ENCODE results near the gene PLCD3. TPM values are rescaled to one million over a fixed set of nuclear protein-coding genes. Genes with fewer than 3 reads are reported as not detected.

The PLCD3 gene
- total and polyA plus RNA-seq, 2 of the 13 experiments (the other 11 are each of a cell fraction or from before 2014, with no cell fraction given): 11.3 to 39.1 TPM

DNA sequence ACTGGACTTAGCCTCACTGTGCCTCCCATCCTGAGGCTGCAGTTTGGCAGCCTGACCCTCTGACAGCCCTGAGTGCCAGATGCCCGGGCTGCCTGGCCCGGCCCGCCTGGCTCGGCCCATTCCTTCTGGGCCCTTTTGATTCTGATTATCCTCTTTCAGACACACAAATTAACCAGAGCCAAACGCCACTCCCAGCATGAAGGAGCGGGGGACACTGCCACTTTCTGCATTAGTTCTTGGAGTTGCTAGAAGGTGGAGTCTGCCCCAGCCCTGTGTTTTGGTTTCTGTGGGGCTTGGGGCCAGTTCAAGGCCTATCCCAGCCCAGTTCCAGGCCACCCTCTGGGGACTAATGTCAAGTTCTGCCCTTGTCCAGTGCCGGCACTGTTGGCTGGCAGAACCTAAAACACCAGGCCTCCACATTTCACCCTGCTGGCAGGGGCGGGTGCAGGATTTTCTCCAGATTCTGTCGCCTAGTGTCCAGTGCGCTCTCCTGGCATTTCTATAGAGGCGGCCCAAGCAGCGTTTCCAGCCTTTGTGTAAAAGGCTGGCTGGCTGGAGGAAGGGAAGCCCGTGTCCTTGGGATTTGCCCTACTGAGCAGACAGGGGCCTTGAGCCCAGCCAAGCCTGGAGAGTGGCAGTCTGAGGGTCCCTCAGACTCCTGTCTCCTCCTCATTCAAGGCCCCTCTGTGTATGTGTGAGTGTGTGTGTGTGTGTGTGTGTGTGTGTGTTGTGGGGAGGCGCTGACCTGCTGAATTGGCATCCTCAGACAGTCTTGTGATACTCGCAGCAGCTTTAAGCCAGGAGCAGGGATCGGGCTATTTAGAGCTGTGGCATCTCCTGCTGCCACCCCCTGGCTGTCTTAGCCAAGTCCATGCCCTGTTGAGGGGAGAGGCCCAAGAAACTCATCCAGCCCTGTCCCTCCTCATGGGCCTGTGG, 21.4 kb downstream of the PLCD3 start (continued):
- TF ChIP-seq, protein P1, sequence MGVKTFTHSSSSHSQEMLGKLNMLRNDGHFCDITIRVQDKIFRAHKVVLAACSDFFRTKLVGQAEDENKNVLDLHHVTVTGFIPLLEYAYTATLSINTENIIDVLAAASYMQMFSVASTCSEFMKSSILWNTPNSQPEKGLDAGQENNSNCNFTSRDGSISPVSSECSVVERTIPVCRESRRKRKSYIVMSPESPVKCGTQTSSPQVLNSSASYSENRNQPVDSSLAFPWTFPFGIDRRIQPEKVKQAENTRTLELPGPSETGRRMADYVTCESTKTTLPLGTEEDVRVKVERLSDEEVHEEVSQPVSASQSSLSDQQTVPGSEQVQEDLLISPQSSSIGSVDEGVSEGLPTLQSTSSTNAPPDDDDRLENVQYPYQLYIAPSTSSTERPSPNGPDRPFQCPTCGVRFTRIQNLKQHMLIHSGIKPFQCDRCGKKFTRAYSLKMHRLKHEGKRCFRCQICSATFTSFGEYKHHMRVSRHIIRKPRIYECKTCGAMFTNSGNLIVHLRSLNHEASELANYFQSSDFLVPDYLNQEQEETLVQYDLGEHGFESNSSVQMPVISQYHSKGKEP (CRISPR knock-in tag; IDR thresholded peaks at IDR 0.05): no peak
- TF ChIP-seq ZNF496 (CRISPR knock-in tag; IDR thresholded peaks at IDR 0.05; ENCODE audit: insufficient replicate concordance): no peak
- TF ChIP-seq AKAP8 (CRISPR knock-in tag; IDR thresholded peaks at IDR 0.05): no peak

DNA sequence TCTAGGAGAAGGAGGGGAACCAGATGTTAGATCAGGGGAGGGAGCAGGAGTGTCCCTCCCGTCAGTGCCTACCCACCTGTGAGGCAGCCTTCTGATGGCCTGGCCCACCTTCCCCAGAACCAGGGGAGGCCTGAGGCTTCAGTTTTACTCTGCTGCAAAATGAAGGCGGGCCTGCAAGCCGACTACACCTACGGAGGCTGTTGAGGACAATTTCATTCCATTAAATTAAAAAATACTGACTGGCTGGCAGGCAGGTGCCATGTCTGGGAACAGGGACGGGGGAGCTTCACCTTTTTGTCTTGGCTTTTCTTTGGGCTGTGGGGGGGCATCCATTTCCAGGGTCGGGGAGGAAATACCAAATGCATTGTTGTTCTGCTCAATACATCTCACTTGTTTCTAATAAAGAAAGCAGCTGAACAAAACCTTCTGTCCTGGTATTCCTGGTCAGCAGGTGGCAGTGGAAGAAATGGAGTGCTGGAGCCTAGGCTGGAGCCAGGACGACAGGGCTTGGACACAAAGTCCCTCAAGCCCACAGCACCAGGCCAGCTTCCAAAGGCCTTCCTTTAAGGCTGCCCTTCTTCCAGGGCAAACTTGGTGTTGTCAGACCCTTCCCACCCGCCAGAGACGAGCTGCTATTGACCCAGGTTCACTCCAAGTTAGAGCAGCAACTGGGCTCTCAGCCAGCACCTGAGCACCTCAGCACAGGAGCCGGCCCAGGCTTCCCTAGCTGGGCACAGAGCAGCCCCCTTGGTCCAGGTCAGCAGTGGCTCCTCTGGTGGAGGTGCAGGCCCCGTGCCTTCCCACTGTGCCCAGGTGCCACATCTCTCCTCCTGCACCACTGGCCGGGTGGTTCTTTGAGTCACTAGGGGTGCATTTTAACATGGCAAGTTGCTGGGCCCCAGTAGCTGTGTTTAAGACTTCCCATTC, 23.5 kb downstream of the PLCD3 start:
- no peaks in the 10 kb centered on the region for H3K9me3 ChIP-seq (ENCODE audit: low read length)
- H3K27me3 ChIP-seq (ENCODE audit: control insufficient read depth in 1 of 2, insufficient read depth in 2 of 2, low read length in 2 of 2): no peaks in the 10 kb centered on the region
- DNase-seq (ENCODE audit: low spot score): no peak
- peaks cover 45% of the 10 kb centered on the region for H3K4me1 ChIP-seq (ENCODE audit: insufficient read depth, low read length)
- ChIA-PET POLR2A (interaction anchor here (0.9 to 2.4 kb wide), 5 partner anchors 10 to 39 kb away, joined by 3 to 14 read pairs (median 4); partner anchors contain the start of gene HEXIM1), CTCF (ENCODE audit: low intra/inter-chr PET ratio, low total read pairs) (interaction anchor here (0.7 to 1.9 kb wide), 2 partner anchors 24 to 27 kb away, joined by 4 to 12 read pairs; partner anchors contain the start of genes ACBD4 and PLCD3)
- intact Hi-C loops (cut with micrococcal nuclease; ENCODE audit: unreplicated experiment) (no loop called here), in situ Hi-C loops (cut with HindIII; ENCODE audit: extremely low pct_ligation_motif_present, low pct_unique_long_range_greater_than_20kb) (loop anchor here (10.0 kb wide), 1 partner anchor 184 kb away; no protein-coding TSS in a partner anchor)
- H2AFZ ChIP-seq (ENCODE audit: low read length): no peak overlapping the region
- H3K27ac ChIP-seq (ENCODE audit: extremely low read length, insufficient read depth, low read length): peak overlapping the region; percentile 4
- H3K36me3 ChIP-seq (replicated peaks in 1 of 2; ENCODE audit: control insufficient read depth in 1 of 2, insufficient read depth in 2 of 2, low read length in 2 of 2): peaks cover 30 to 44% of the 10 kb centered on the region in 2 experiments
- ATAC-seq: peak; percentile 21
- no peak overlapping the region for H3K4me3 ChIP-seq (replicated peaks in 1 of 3; ENCODE audit: insufficient read depth in 1 of 3, low read depth in 2 of 3, low read length in 3 of 3)
- H3K9ac ChIP-seq (ENCODE audit: insufficient read depth, low read depth, low read length): no peak overlapping the region
- 85% methylated on average over 11 of the region's 12 CpGs for WGBS (ENCODE audit: low lambda C conversion rate)
- FAIRE-seq: peak; percentile 46
- no peaks in the 10 kb centered on the region for H4K20me1 ChIP-seq (ENCODE audit: insufficient read depth, low read length)
- no peaks in the 10 kb centered on the region for H3K79me2 ChIP-seq (ENCODE audit: insufficient read depth, low read length)
- H3K4me2 ChIP-seq (ENCODE audit: low read depth, low read length): no peak overlapping the region
- BruUV-seq (replicated peaks): TSS peak; percentile 18
- TF ChIP-seq ZNF225 (CRISPR knock-in tag; IDR thresholded peaks at IDR 0.05): 0 out of 2 replicates have a peak, but pooled peaks have one; percentile 41
- no peak for TF ChIP-seq TEAD3 (CRISPR knock-in tag; optimal IDR thresholded peaks at IDR 0.05; ENCODE audit: borderline replicate concordance)
- TF ChIP-seq ZNF83 (CRISPR knock-in tag; IDR thresholded peaks at IDR 0.05; ENCODE audit: borderline replicate concordance): no peak
- TF ChIP-seq, protein P2, sequence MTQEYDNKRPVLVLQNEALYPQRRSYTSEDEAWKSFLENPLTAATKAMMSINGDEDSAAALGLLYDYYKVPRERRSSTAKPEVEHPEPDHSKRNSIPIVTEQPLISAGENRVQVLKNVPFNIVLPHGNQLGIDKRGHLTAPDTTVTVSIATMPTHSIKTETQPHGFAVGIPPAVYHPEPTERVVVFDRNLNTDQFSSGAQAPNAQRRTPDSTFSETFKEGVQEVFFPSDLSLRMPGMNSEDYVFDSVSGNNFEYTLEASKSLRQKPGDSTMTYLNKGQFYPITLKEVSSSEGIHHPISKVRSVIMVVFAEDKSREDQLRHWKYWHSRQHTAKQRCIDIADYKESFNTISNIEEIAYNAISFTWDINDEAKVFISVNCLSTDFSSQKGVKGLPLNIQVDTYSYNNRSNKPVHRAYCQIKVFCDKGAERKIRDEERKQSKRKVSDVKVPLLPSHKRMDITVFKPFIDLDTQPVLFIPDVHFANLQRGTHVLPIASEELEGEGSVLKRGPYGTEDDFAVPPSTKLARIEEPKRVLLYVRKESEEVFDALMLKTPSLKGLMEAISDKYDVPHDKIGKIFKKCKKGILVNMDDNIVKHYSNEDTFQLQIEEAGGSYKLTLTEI (CRISPR knock-in tag; conservative IDR thresholded peaks at IDR 0.05): no peak
- no peak for TF ChIP-seq ZNF264 (CRISPR knock-in tag; IDR thresholded peaks at IDR 0.05)
- no peak; the same call in 1 of the 2 replicates for TF ChIP-seq ZNF563 (CRISPR knock-in tag; IDR thresholded peaks at IDR 0.05)
- TF ChIP-seq ZNF747 (CRISPR knock-in tag; IDR thresholded peaks at IDR 0.05; ENCODE audit: borderline replicate concordance): no peak
